ENCODE measurements around the gene TLL2.

DNA sequence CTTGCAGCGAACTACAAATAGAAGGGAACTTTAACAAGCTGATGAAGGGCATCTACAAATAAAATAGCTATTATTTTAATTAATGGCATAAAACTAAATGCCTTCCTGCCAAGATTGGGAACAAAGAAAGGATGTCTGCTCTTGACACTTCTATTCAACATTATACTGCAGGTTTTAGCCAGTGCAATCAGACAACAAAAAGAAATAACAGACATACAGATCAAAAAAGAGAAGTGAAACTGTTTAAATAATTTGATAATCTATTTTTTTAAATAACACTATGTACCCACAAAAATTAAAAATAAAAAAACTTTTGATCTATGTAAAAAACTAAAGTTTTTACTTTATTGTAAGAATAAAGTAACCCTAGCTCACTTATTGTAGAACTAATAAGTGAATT, 22.4 kb upstream of the TLL2 start:
- TF ChIP-seq, protein P1, sequence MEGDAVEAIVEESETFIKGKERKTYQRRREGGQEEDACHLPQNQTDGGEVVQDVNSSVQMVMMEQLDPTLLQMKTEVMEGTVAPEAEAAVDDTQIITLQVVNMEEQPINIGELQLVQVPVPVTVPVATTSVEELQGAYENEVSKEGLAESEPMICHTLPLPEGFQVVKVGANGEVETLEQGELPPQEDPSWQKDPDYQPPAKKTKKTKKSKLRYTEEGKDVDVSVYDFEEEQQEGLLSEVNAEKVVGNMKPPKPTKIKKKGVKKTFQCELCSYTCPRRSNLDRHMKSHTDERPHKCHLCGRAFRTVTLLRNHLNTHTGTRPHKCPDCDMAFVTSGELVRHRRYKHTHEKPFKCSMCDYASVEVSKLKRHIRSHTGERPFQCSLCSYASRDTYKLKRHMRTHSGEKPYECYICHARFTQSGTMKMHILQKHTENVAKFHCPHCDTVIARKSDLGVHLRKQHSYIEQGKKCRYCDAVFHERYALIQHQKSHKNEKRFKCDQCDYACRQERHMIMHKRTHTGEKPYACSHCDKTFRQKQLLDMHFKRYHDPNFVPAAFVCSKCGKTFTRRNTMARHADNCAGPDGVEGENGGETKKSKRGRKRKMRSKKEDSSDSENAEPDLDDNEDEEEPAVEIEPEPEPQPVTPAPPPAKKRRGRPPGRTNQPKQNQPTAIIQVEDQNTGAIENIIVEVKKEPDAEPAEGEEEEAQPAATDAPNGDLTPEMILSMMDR (IDR thresholded peaks at IDR 0.05; ENCODE audit: extremely low read depth in 1 of 2, insufficient read depth in 1 of 2, low read depth in 1 of 2, low read length in 2 of 2): no peak
- TF ChIP-seq POLR2A (IDR thresholded peaks at IDR 0.05; ENCODE audit: low read depth, low read length) (no peak), FOS (IDR thresholded peaks at IDR 0.05; ENCODE audit: borderline replicate concordance, insufficient read depth, low read length) (no peak), EZH2 (IDR thresholded peaks at IDR 0.05; ENCODE audit: borderline replicate concordance, low read depth, low read length, severe bottlenecking) (no peak), JUN (IDR thresholded peaks at IDR 0.05; ENCODE audit: borderline replicate concordance, insufficient read depth, insufficient read length, low read depth) (no peak), POLR2AphosphoS5 (IDR thresholded peaks at IDR 0.05; ENCODE audit: insufficient read depth, low read depth, low read length) (no peak)
- TF ChIP-seq, protein P2, sequence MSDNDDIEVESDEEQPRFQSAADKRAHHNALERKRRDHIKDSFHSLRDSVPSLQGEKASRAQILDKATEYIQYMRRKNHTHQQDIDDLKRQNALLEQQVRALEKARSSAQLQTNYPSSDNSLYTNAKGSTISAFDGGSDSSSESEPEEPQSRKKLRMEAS (IDR thresholded peaks at IDR 0.05; ENCODE audit: insufficient read depth, insufficient read length): no peak
